IPS-20b (cell line): ENCODE data around the gene AGPAT3.
A peak's percentile ranks its signal among the peaks of the same experiment; 100 is the strongest.

Experiments
- H3K27ac ChIP-seq: one replicate; pipeline ENCODE4 v1.5.1; 2013; ENCODE audit warnings: low read length
- H3K27me3 ChIP-seq: 2 replicates; pipeline ENCODE4 v1.6.1; 2013; ENCODE audit warnings: mild to moderate bottlenecking, low read length, inconsistent platforms; ENCODE audit not compliant: insufficient read depth
- H3K36me3 ChIP-seq: 2 replicates; pipeline ENCODE4 v1.6.1; 2013; ENCODE audit warnings: low read depth, mild to moderate bottlenecking, inconsistent platforms, low read length, moderate library complexity; ENCODE audit not compliant: insufficient read depth
- H3K4me1 ChIP-seq: 2 replicates; pipeline ENCODE4 v1.6.1; 2013; ENCODE audit warnings: mild to moderate bottlenecking, control low read depth, inconsistent platforms, low read length, moderate library complexity; ENCODE audit not compliant: insufficient read depth
- H3K4me3 ChIP-seq: 2 replicates; pipeline ENCODE4 v1.5.1; 2013; ENCODE audit warnings: mild to moderate bottlenecking, low read length, inconsistent platforms
- H3K9ac ChIP-seq: 2 replicates; pipeline ENCODE4 v1.6.1; 2013; ENCODE audit warnings: low read depth, mild to moderate bottlenecking, inconsistent platforms, low read length, moderate library complexity
- H3K9me3 ChIP-seq: 2 replicates; pipeline ENCODE4 v1.6.1; 2013; ENCODE audit warnings: mild to moderate bottlenecking, low read depth, low read length, inconsistent platforms; ENCODE audit not compliant: insufficient read depth

Gene AGPAT3

DNA sequence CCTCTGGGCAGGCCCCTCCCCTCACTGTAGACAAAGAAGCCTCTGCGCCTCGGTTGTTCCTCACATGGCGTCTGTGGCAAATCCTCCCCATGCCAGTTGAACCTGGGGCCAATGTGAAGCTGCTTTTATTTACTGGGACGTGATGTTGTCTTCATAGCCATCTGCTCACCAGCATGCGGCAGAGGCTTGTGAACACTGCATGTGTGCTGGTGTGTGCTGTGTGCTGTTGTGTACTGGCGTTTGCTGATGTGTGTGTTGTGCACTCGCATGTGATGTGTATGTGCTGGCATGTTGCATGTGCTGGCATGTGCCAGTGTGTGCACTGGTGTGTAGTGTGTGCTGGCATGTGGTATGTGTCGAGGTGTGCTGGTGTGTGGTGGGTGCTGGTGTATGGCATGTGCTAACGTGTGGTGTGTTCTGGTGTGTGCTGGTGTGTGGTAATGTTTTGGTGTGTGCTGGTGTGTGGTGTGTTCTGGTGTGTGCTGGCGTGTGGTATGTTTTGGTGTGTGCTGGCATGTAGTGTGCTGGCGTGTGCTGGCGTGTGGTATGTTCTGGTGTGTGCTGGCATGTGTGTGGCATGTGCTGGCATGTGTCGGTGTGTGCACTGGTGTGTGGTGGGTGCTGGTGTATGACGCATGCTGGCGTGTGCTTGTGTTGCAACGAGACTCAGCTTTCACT, 109.9 kb downstream of the AGPAT3 start:
- Histone ChIP-seq H3K27me3 (no peaks in the 10 kb centered on the region), H3K36me3 (no peaks in the 10 kb centered on the region), H3K27ac (no peak overlapping the region), H3K4me3 (no peak overlapping the region), H3K4me1 (no peaks in the 10 kb centered on the region), H3K9me3 (no peaks in the 10 kb centered on the region), H3K9ac (no peak overlapping the region)

DNA sequence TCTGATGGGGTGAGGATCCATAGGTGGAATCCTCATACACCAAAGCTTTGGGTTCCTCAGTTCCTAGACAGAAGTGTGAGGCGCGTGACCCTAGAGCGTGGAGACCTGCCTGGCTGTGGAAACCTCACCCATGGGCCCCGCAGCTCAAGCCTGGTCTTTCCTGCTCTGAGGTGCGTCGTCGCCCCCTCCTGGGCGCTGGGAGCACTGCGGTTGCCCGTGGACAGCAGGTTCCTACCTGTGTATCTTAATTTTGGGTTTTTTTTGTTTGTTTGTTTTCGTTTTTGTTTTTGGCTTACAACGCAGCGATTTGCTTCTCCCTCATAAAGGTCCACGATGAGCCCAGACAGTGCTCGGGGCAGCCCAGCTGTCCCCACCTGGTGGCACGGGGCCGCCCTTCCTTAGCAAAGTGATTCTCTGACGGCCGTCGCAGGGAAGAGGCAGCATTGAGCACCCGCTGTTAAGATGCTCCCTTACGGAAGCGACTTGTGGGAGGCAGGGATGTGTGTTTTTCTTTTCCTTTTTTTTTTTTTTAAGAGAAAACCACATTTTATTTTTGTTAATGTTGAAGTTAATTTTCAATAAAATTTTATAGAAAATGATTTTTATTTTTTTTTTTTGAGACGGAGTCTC, 110.6 kb downstream of the AGPAT3 start:
- Histone ChIP-seq H3K4me1 (no peaks in the 10 kb centered on the region), H3K27me3 (no peaks in the 10 kb centered on the region), H3K27ac (no peak overlapping the region), H3K36me3 (no peaks in the 10 kb centered on the region), H3K9me3 (no peaks in the 10 kb centered on the region), H3K9ac (no peak overlapping the region), H3K4me3 (peak overlapping the region; percentile 60; the same call in 1 of the 2 replicates)

DNA sequence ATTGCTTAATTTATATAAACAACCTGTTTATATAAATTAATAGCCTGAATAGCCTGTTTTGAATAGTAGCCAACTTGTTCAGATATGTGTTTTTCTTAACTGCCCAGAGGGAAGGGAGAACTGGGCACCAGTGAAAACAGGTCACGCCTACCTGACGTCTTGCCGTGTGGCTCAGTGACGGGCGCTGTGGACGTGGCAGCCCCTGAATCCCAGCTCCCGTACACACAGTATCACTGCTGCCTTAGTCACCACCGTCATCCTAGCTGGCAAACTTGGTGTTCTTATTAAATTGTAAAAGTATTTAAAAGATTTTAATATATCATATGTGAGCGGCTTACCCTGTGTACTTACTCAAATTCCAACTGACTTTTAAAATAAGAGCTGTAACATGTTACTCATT, 111.6 kb downstream of the AGPAT3 start:
- H3K36me3 ChIP-seq: no peaks in the 10 kb centered on the region
- no peaks in the 10 kb centered on the region for H3K4me1 ChIP-seq
- H3K4me3 ChIP-seq: no peak overlapping the region
- no peak overlapping the region for H3K9ac ChIP-seq
- no peaks in the 10 kb centered on the region for H3K9me3 ChIP-seq
- H3K27me3 ChIP-seq: no peaks in the 10 kb centered on the region
- H3K27ac ChIP-seq: no peak overlapping the region

- Histone ChIP-seq H3K9ac (no peak overlapping the region), H3K9me3 (no peaks in the 10 kb centered on the region), H3K36me3 (no peaks in the 10 kb centered on the region), H3K27ac (no peak overlapping the region), H3K4me1 (no peaks in the 10 kb centered on the region), H3K4me3 (no peak overlapping the region), H3K27me3 (no peaks in the 10 kb centered on the region)
Observed at GRCh38 chr21:43978060-43978459, 113.0 kb downstream of the AGPAT3 start.

GRCh38 chr21:43979654-43980053, 114.6 kb downstream of the AGPAT3 start:
- no peaks in the 10 kb centered on the region for H3K9me3 ChIP-seq
- no peaks in the 10 kb centered on the region for H3K4me1 ChIP-seq
- H3K27ac ChIP-seq: no peak overlapping the region
- no peaks in the 10 kb centered on the region for H3K36me3 ChIP-seq
- H3K4me3 ChIP-seq: no peak overlapping the region
- H3K27me3 ChIP-seq: no peaks in the 10 kb centered on the region
- H3K9ac ChIP-seq: no peak overlapping the region

DNA sequence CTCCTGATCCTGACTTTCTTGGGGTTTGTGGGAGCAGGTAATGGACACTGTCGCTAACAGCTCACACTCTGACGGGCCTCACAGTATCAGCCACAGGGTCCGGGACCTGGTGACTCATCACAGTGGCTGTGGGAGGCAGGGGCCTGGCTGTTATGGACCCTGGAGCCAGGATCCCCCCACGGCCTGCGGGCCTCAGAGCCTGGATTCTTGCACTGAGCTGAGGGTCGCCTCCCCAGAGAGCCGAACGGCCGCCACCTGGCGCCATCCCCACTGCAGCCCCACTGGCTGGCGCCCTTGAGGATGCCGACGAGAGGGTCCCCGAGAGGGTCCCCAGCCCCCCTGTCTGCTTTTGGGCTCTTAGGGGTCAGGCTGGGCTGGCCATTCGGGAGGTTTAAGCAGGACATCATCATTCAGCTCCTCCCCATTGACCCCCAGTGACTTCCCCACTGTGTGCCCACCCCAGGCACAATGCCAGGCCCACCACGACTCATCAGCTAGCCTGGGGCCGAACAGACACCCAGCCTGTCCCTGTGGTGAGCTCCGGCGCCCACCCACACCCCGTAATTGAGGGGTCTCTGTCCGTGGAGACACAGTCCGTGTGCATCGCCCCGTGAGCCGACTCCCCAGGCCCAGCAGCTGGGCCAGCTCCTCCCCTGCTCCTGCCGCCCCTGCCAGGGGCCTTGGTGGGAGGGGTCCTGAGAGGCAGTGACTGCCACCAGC, 116.3 kb downstream of the AGPAT3 start:
- Histone ChIP-seq H3K4me3 (no peak overlapping the region), H3K4me1 (peaks cover 3% of the 10 kb centered on the region; the same call in 1 of the 2 replicates), H3K9me3 (no peaks in the 10 kb centered on the region), H3K27me3 (peaks cover 5% of the 10 kb centered on the region; the same call in 1 of the 2 replicates), H3K9ac (no peak overlapping the region), H3K27ac (no peak overlapping the region), H3K36me3 (no peaks in the 10 kb centered on the region)

- no peak overlapping the region for H3K4me3 ChIP-seq
- H3K9me3 ChIP-seq: no peaks in the 10 kb centered on the region
- peaks cover 3% of the 10 kb centered on the region; the same call in 1 of the 2 replicates for H3K4me1 ChIP-seq
- H3K27ac ChIP-seq: no peak overlapping the region
- H3K36me3 ChIP-seq: no peaks in the 10 kb centered on the region
- H3K27me3 ChIP-seq: peaks cover 7% of the 10 kb centered on the region; the same call in 1 of the 2 replicates
- no peak overlapping the region for H3K9ac ChIP-seq
Observed at GRCh38 chr21:43981871-43982210, 116.8 kb downstream of the AGPAT3 start.

DNA sequence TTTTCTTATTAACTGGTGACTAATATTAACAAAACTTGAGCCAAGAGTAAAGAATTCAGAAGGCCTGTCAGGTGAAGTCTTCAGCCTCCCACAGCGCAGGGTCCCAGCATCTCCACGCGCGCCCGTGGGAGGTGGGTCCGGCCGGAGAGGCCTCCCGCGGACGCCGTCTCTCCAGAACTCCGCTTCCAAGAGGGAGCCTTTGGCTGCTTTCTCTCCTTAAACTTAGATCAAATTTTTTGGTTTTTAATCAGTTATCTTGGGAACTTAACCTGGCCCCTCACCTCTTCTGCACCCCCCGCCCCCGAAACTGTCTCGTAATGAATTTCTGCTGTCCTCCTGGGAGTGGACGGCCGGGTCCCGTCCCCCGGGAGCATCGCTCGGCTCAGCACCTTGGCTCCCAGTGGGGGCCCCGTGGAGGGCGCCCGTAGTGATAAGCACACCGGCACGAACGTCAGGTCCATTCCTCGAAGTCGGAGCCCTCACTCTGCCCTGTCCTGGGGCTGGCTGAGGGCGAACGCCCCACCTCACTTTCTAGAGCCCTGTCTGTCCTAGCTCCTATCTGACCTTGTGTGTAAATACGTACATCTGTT, 117.6 kb downstream of the AGPAT3 start:
- Histone ChIP-seq H3K36me3 (no peaks in the 10 kb centered on the region), H3K9ac (no peak overlapping the region), H3K4me1 (peaks cover 3% of the 10 kb centered on the region; the same call in 1 of the 2 replicates), H3K27ac (no peak overlapping the region), H3K4me3 (no peak overlapping the region), H3K9me3 (no peaks in the 10 kb centered on the region), H3K27me3 (peaks cover 7% of the 10 kb centered on the region; the same call in 1 of the 2 replicates)

GRCh38 chr21:43983390-43983789, 118.4 kb downstream of the AGPAT3 start:
- Histone ChIP-seq H3K36me3 (no peaks in the 10 kb centered on the region), H3K9me3 (no peaks in the 10 kb centered on the region), H3K27ac (no peak overlapping the region), H3K4me1 (peaks cover 3% of the 10 kb centered on the region; the same call in 1 of the 2 replicates), H3K4me3 (no peak overlapping the region), H3K9ac (no peak overlapping the region), H3K27me3 (peaks cover 7% of the 10 kb centered on the region; the same call in 1 of the 2 replicates)

DNA sequence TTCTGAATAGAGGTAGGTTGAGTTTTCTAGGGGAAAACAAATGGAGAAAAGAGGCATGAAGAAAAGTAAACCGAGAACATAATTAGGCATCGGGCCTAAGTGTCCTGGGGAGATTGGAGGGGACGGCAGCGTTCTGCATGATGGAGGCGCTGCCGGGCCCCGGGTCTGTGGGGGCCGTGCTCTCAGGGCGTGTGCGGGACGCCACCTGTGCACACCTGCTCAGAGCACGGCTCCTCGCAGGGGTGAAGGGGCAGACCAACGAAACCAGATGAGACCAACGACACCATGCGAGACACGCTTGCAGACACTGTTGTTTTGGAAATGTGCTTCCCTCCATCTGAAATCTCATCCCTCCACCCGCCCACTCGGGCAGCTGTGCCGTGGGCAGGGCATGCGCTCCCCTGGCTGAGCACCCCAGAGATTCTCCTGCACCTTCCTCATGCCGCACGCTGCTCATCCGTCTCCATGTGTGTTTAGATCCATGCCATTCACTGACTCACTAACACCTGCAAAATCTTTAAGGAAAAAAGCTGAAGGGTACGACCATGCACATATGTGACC, 118.9 kb downstream of the AGPAT3 start:
- no peaks in the 10 kb centered on the region for H3K36me3 ChIP-seq
- peaks cover 3% of the 10 kb centered on the region; the same call in 1 of the 2 replicates for H3K4me1 ChIP-seq

GRCh38 chr21:43984905-43985689, 120.1 kb downstream of the AGPAT3 start:
- Histone ChIP-seq H3K36me3 (no peaks in the 10 kb centered on the region), H3K9ac (peak overlapping the region; percentile 47; the same call in 1 of the 2 replicates), H3K9me3 (no peaks in the 10 kb centered on the region), H3K4me3 (peak overlapping the region; percentile 70; the same call in 1 of the 2 replicates), H3K27ac (no peak overlapping the region), H3K4me1 (peaks cover 3% of the 10 kb centered on the region; the same call in 1 of the 2 replicates), H3K27me3 (peaks cover 7% of the 10 kb centered on the region; the same call in 1 of the 2 replicates)

More for the DNA sequence above, 118.9 kb downstream of the AGPAT3 start:
- Histone ChIP-seq H3K27ac (no peak overlapping the region), H3K4me3 (no peak overlapping the region), H3K9ac (no peak overlapping the region), H3K27me3 (peaks cover 7% of the 10 kb centered on the region; the same call in 1 of the 2 replicates), H3K9me3 (no peaks in the 10 kb centered on the region)
